IMR-90 (cell line): ENCODE results near the gene SLC6A17. TPM values are rescaled to one million over a fixed set of nuclear protein-coding genes. Genes with fewer than 3 reads are reported as not detected.

Experiments used
- ATAC-seq: fragments of 200-7000 bp; cut with Tn5 transposase; 2 replicates; pipeline ENCODE4 v1.9.1; 2020; ENCODE audit warnings: low read depth, mild to moderate bottlenecking, moderate library complexity
- BruUV-seq: library from RNA; stranded (reverse); fragments of 400-500 nt; replicated peaks from 2 replicates; lab custom pipeline; 2021; lab: Mats Ljungman, UMichigan
- CTCF ChIA-PET: fragments of 300-600 bp; formaldehyde crosslinking; extraction: SDS; loops from one replicate; lab custom pipeline; 2021; ENCODE audit warnings: antibody characterized with exemption; lab: Yijun Ruan, JAX
- POLR2A ChIA-PET: fragments of 300-600 bp; sonication (Branson Sonifier 250); formaldehyde crosslinking; loops from one replicate; lab custom pipeline; 2022; ENCODE audit warnings: antibody characterized with exemption; ENCODE audit not compliant: unreplicated experiment; lab: Charles Lee
- DNase-seq: peaks from one replicate; pipeline ENCODE4 v3.0.0; 2013
- H2AFZ ChIP-seq: replicated peaks from 2 replicates; pipeline ENCODE3; 2013; ENCODE audit warnings: low read length, mild to moderate bottlenecking; ENCODE audit not compliant: poor library complexity
- H2AK5ac ChIP-seq: 2 replicates; pipeline ENCODE4 v1.6.1; 2013; ENCODE audit warnings: low read depth, low read length, inconsistent platforms
- H2AK9ac ChIP-seq: replicated peaks from 2 replicates; pipeline ENCODE3; 2013; ENCODE audit warnings: mild to moderate bottlenecking, low read depth, low read length, moderate library complexity; ENCODE audit not compliant: poor library complexity
- H2BK120ac ChIP-seq: 2 replicates; pipeline ENCODE4 v1.6.1; 2013; ENCODE audit warnings: low read depth, low read length, inconsistent platforms
- H2BK15ac ChIP-seq: 3 replicates; pipeline ENCODE4 v1.6.1; 2013; ENCODE audit warnings: low read depth, low read length, inconsistent platforms
- H2BK20ac ChIP-seq: 2 replicates; pipeline ENCODE4 v1.6.1; 2013; ENCODE audit warnings: low read depth, mild to moderate bottlenecking, inconsistent platforms, low read length, moderate library complexity
- H2BK5ac ChIP-seq: 2 replicates; pipeline ENCODE4 v1.6.1; 2013; ENCODE audit warnings: mild to moderate bottlenecking, low read depth, low read length, inconsistent platforms; ENCODE audit not compliant: poor library complexity, severe bottlenecking
- H3K14ac ChIP-seq: replicated peaks from 2 replicates; pipeline ENCODE4 v1.6.1; 2013; ENCODE audit warnings: low read depth, low read length, inconsistent platforms
- H3K18ac ChIP-seq: 2 replicates; pipeline ENCODE4 v1.6.1; 2013; ENCODE audit warnings: low read depth, low read length, control low read depth
- H3K23ac ChIP-seq: 2 replicates; pipeline ENCODE4 v1.6.1; 2013; ENCODE audit warnings: low read depth, low read length, inconsistent platforms
- H3K27ac ChIP-seq: 2 replicates; pipeline ENCODE4 v1.5.1; 2013; ENCODE audit warnings: mild to moderate bottlenecking, control low read depth, low read length; ENCODE audit not compliant: insufficient read depth
- H3K27me3 ChIP-seq: 2 replicates; pipeline ENCODE4 v1.6.1; 2013; ENCODE audit warnings: low read length; ENCODE audit not compliant: control insufficient read depth, insufficient read depth
- H3K36me3 ChIP-seq: 2 replicates; pipeline ENCODE4 v1.6.1; 2013; ENCODE audit warnings: low read length, mixed read lengths; ENCODE audit not compliant: control insufficient read depth, insufficient read depth
- H3K4ac ChIP-seq: 2 replicates; pipeline ENCODE4 v1.6.1; 2013; ENCODE audit warnings: low read depth, low read length, inconsistent platforms
- H3K4me1 ChIP-seq: 2 replicates; pipeline ENCODE4 v1.6.1; 2013; ENCODE audit warnings: low read length, mixed read lengths; ENCODE audit not compliant: control insufficient read depth, insufficient read depth
- H3K4me2 ChIP-seq: 2 replicates; pipeline ENCODE4 v1.6.1; 2013; ENCODE audit warnings: low read depth, mild to moderate bottlenecking, control low read depth, low read length, moderate library complexity
- H3K4me3 ChIP-seq: 2 replicates; pipeline ENCODE4 v1.5.1; 2013; ENCODE audit warnings: low read depth, mild to moderate bottlenecking, control low read depth, low read length, moderate library complexity; ENCODE audit not compliant: insufficient read depth
- H3K56ac ChIP-seq: 2 replicates; pipeline ENCODE4 v1.6.1; 2013; ENCODE audit warnings: low read length, inconsistent platforms; ENCODE audit not compliant: insufficient read depth; ENCODE audit errors: extremely low read depth
- H3K79me1 ChIP-seq, 2 experiments: 2 replicates each; pipeline ENCODE4 v1.6.1; 2013; ENCODE audit warnings: low read length in 2 of 2, inconsistent platforms in 1 of 2, low read depth in 1 of 2
- H3K9ac ChIP-seq: 2 replicates; pipeline ENCODE4 v1.6.1; 2013; ENCODE audit warnings: low read depth, low read length, control low read depth
- H3K9me1 ChIP-seq: 2 replicates; pipeline ENCODE4 v1.6.1; 2013; ENCODE audit warnings: low read length, inconsistent platforms; ENCODE audit not compliant: insufficient read depth
- H3K9me3 ChIP-seq: 2 replicates; pipeline ENCODE4 v1.6.1; 2013; ENCODE audit warnings: low read length; ENCODE audit not compliant: control insufficient read depth, insufficient read depth
- H4K20me1 ChIP-seq: 2 replicates; pipeline ENCODE4 v1.6.1; 2013; ENCODE audit warnings: low read length, inconsistent platforms; ENCODE audit not compliant: insufficient read depth
- H4K5ac ChIP-seq: 2 replicates; pipeline ENCODE4 v1.6.1; 2013; ENCODE audit warnings: mild to moderate bottlenecking, low read depth, low read length, control low read depth
- H4K8ac ChIP-seq, 2 experiments: 2 replicates each; pipeline ENCODE4 v1.6.1; 2013; ENCODE audit warnings: low read depth in 2 of 2, low read length in 2 of 2, control low read depth in 1 of 2, inconsistent platforms in 1 of 2
- H4K91ac ChIP-seq: 2 replicates; pipeline ENCODE4 v1.6.1; 2013; ENCODE audit warnings: low read depth, low read length, inconsistent platforms; ENCODE audit not compliant: insufficient read depth
- CEBPB ChIP-seq: IDR thresholded peaks from 2 replicates; pipeline ENCODE4 v1.6.1; 2012; ENCODE audit warnings: low read depth, low read length, improper control_type of control experiment
- CHD1 ChIP-seq: IDR thresholded peaks from 2 replicates; pipeline ENCODE4 v1.6.1; 2012; ENCODE audit warnings: low read depth, low read length, improper control_type of control experiment
- FOS ChIP-seq: fragments of 150-350 bp; IDR thresholded peaks from 2 replicates; pipeline ENCODE4 v1.6.1; 2016; ENCODE audit warnings: low read depth, low read length
- MAZ ChIP-seq: IDR thresholded peaks from 2 replicates; pipeline ENCODE4 v1.6.1; 2012; ENCODE audit warnings: low read depth, mild to moderate bottlenecking, low read length, improper control_type of control experiment, moderate library complexity, borderline replicate concordance
- MXI1 ChIP-seq: IDR thresholded peaks from 2 replicates; pipeline ENCODE4 v1.6.1; 2012; ENCODE audit warnings: low read depth, mild to moderate bottlenecking, low read length, moderate library complexity, borderline replicate concordance
- NFE2L2 ChIP-seq: fragments of 150-350 bp; IDR thresholded peaks from 2 replicates; pipeline ENCODE4 v1.6.1; 2016; ENCODE audit warnings: low read depth, mild to moderate bottlenecking, low read length
- POLR2A ChIP-seq: IDR thresholded peaks from 2 replicates; pipeline ENCODE4 v1.6.1; 2012; ENCODE audit warnings: mild to moderate bottlenecking, low read depth, low read length
- RAD21 ChIP-seq: IDR thresholded peaks from 2 replicates; pipeline ENCODE4 v1.6.1; 2012; ENCODE audit warnings: low read length, improper control_type of control experiment
- RCOR1 ChIP-seq: IDR thresholded peaks from 2 replicates; pipeline ENCODE4 v1.6.1; 2012; ENCODE audit warnings: mild to moderate bottlenecking, low read length, improper control_type of control experiment; ENCODE audit not compliant: insufficient replicate concordance
- RFX5 ChIP-seq: IDR thresholded peaks from 2 replicates; pipeline ENCODE4 v1.8.0; 2012; ENCODE audit warnings: low read depth, mild to moderate bottlenecking, low read length, moderate library complexity
- SMC3 ChIP-seq: fragments of 150-350 bp; IDR thresholded peaks from 2 replicates; pipeline ENCODE4 v1.6.1; 2016; ENCODE audit warnings: low read depth, mild to moderate bottlenecking, antibody characterized with exemption, low read length, moderate library complexity
- WGBS, 2 experiments: methylation state at CpG; one replicate each; pipeline versions ENCODE4 v1.1.5 to v1.1.7; 2013; ENCODE audit warnings: missing lambda C conversion rate in 2 of 2; ENCODE audit not compliant: insufficient read length in 1 of 2; ENCODE audit errors: extremely low coverage in 2 of 2; 5-methylcytosine and 5-hydroxymethylcytosine counted together
- dilution Hi-C: fragments of 300-500 bp; cut with HindIII; formaldehyde crosslinking; loops from one replicate; pipeline ENCODE4 v1.14.3; 2018; ENCODE audit warnings: low sequenced_read_pairs; ENCODE audit not compliant: unreplicated experiment
- in situ Hi-C: fragments of 300-500 bp; cut with MboI; formaldehyde crosslinking; loops from 3 replicates; pipeline ENCODE4 v1.14.3; 2019; ENCODE audit warnings: low sequenced_read_pairs, inconsistent platforms, mixed read lengths
- intact Hi-C: fragments of 100-400 bp; cut with micrococcal nuclease; formaldehyde crosslinking; loops from 2 replicates; pipeline ENCODE4 v1.10.0; 2022
- polyA plus RNA-seq, 3 experiments: library from polyadenylated mRNA; depleted of rRNA; stranded (reverse); fragments of >200 nt; gene quantifications; 2 replicates each; pipeline ENCODE4 v1.2.3, GENCODE V29; 2012; ENCODE audit warnings: low replicate concordance in 1 of 3
- total RNA-seq: library from RNA; depleted of rRNA; stranded (reverse); fragments of >200 nt; gene quantifications from 2 replicates; pipeline ENCODE4 v1.2.3, GENCODE V29; 2012
- TF ChIP-seq, protein P1 (sequence below): fragments of 150-350 bp; IDR thresholded peaks from 2 replicates; pipeline ENCODE4 v1.6.1; 2016; ENCODE audit warnings: low read depth, mild to moderate bottlenecking, low read length, moderate library complexity, borderline replicate concordance
- TF ChIP-seq, protein P2 (sequence below): fragments of 150-350 bp; IDR thresholded peaks from 2 replicates; pipeline ENCODE4 v1.6.1; 2017; ENCODE audit warnings: mild to moderate bottlenecking, antibody characterized with exemption, low read length, low read depth

Gene SLC6A17
- total and polyA plus RNA-seq, 2 of the 4 experiments (the other 2 are of a cell fraction): 0.54 to 0.82 TPM

DNA sequence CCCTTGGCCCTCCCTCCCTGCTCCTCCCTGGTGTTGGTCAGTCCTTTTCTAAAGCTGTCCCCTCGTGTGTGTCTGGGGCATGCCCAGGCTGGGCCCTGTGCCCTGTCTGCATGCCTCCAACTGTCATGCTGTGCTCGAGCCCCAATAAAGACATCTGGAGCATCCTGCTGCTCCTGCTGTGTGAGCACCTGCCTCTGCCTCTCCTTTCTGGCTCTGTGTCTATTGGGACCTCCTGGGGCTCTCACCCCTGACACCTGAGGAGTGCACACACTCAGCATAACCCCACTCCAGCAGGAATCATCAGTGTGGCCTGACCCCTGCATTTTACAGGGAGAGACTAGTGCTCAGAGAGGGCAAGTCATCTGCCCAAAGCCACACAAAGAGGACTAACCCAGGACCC is 83.6 kb downstream of the SLC6A17 start:
- no TSS peak for BruUV-seq
- no peak overlapping the region for H2BK15ac ChIP-seq
- H3K27ac ChIP-seq: no peak overlapping the region
- ChIA-PET CTCF (no interaction called here), POLR2A (no interaction called here)
- in situ Hi-C loops (no loop called here), dilution Hi-C loops (no loop called here), intact Hi-C loops (no loop called here)
- WGBS, 2 experiments: 20% methylated on average over 1 of the region's 2 CpGs; no CpG with 5 or more reads in 1 of the 2 experiments
- H2BK20ac ChIP-seq: no peak overlapping the region
- no peaks in the 10 kb centered on the region for H4K20me1 ChIP-seq
- H2AK5ac ChIP-seq: no peak overlapping the region
- no peak overlapping the region for H3K14ac ChIP-seq
- no peak overlapping the region for H3K56ac ChIP-seq
- H4K8ac ChIP-seq: no peak overlapping the region
- no peaks in the 10 kb centered on the region for H3K9me3 ChIP-seq
- no peaks in the 10 kb centered on the region for H3K79me1 ChIP-seq
- H2AK9ac ChIP-seq: no peak overlapping the region
- no peak overlapping the region for H3K4me3 ChIP-seq
- H4K91ac ChIP-seq: no peak overlapping the region
- H3K4ac ChIP-seq: no peak overlapping the region
- H2BK5ac ChIP-seq: no peak overlapping the region
- peaks cover 6% of the 10 kb centered on the region; the same call in 1 of the 2 replicates for H3K4me1 ChIP-seq
- DNase-seq (no peak), ATAC-seq (no peak)
- no peak overlapping the region for H4K5ac ChIP-seq
- H3K9me1 ChIP-seq: no peaks in the 10 kb centered on the region; the same call in 1 of the 2 replicates
- H3K4me2 ChIP-seq: no peak overlapping the region
- no peak overlapping the region for H2AFZ ChIP-seq
- H3K9ac ChIP-seq: no peak overlapping the region
- H3K23ac ChIP-seq: no peak overlapping the region
- peaks cover under 1% of the 10 kb centered on the region; the same call in 1 of the 2 replicates for H3K27me3 ChIP-seq
- no peaks in the 10 kb centered on the region for H3K36me3 ChIP-seq
- TF ChIP-seq, protein P1, sequence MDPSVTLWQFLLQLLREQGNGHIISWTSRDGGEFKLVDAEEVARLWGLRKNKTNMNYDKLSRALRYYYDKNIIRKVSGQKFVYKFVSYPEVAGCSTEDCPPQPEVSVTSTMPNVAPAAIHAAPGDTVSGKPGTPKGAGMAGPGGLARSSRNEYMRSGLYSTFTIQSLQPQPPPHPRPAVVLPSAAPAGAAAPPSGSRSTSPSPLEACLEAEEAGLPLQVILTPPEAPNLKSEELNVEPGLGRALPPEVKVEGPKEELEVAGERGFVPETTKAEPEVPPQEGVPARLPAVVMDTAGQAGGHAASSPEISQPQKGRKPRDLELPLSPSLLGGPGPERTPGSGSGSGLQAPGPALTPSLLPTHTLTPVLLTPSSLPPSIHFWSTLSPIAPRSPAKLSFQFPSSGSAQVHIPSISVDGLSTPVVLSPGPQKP: no peak
- no peak for TF ChIP-seq POLR2A
- TF ChIP-seq CEBPB: no peak
- no peak for TF ChIP-seq CHD1
- TF ChIP-seq MXI1: no peak
- TF ChIP-seq RCOR1: no peak
- no peak for TF ChIP-seq FOS
- TF ChIP-seq, protein P2, sequence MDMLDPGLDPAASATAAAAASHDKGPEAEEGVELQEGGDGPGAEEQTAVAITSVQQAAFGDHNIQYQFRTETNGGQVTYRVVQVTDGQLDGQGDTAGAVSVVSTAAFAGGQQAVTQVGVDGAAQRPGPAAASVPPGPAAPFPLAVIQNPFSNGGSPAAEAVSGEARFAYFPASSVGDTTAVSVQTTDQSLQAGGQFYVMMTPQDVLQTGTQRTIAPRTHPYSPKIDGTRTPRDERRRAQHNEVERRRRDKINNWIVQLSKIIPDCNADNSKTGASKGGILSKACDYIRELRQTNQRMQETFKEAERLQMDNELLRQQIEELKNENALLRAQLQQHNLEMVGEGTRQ: no peak
- no peak for TF ChIP-seq RAD21
- no peak for TF ChIP-seq MAZ
- TF ChIP-seq NFE2L2: no peak
- TF ChIP-seq RFX5: no peak
- TF ChIP-seq SMC3: no peak
- no peak overlapping the region for H2BK120ac ChIP-seq
- no peak overlapping the region for H3K18ac ChIP-seq
